SU-DHL-6 (cell line): Measurements from ENCODE around the gene YIPF5.

Experiments used
- CTCF ChIP-seq: fragments of 200-600 bp; sonication (generic); IDR thresholded peaks from one replicate; pipeline ENCODE4 v1.5.1; 2017; ENCODE audit warnings: antibody characterized with exemption, mild to moderate bottlenecking, low read length, moderate library complexity; ENCODE audit not compliant: insufficient read depth, poor library complexity, severe bottlenecking
- EZH2phosphoT487 ChIP-seq: fragments of 200-600 bp; sonication (generic), shearing (Covaris generic); conservative IDR thresholded peaks from 2 replicates; pipeline ENCODE4 v1.6.1; 2018; ENCODE audit warnings: mild to moderate bottlenecking, antibody characterized with exemption, low read length, moderate library complexity, mixed read lengths

GRCh38 chr5:144189800-144190429, 19.5 kb upstream of the YIPF5 start:
- TF ChIP-seq CTCF (no peak), EZH2phosphoT487 (no peak)
